Activated T-cell treated with anti-CD3 and anti-CD28 coated beads, Interleukin-2, amount 50 U/mL, for 4 hours (primary cell): ENCODE results near the gene PSMB11. TPM values are rescaled to one million over a fixed set of nuclear protein-coding genes. Genes with fewer than 3 reads are reported as not detected.

Experiments
- ATAC-seq, 2 donors: fragments of 200-7000 bp; cut with Tn5 transposase; one replicate each; pipeline ENCODE4 v1.10.0; 2021
- DNase-seq: peaks from one replicate; pipeline ENCODE4 v3.0.0-alpha.2; 2020
- H3K27me3 Mint-ChIP-seq: one replicate; pipeline ENCODE4 v1.8.0; 2021; ENCODE audit warnings: low read depth, mixed read lengths
- H3K36me3 Mint-ChIP-seq: one replicate; pipeline ENCODE4 v1.8.0; 2022; ENCODE audit warnings: mixed read lengths; ENCODE audit not compliant: insufficient read depth
- H3K4me1 Mint-ChIP-seq: one replicate; pipeline ENCODE4 v1.8.0; 2021; ENCODE audit warnings: low read depth, mixed read lengths
- H3K4me3 Mint-ChIP-seq: one replicate; pipeline ENCODE4 v1.8.0; 2021; ENCODE audit warnings: mild to moderate bottlenecking, moderate library complexity, mixed read lengths
- H3K9me3 Mint-ChIP-seq: one replicate; pipeline ENCODE4 v1.8.0; 2021; ENCODE audit warnings: mixed read lengths
- total RNA-seq, 3 donors: library from RNA; stranded (reverse); gene quantifications; one replicate each; pipeline ENCODE4 v1.2.1, GENCODE V29; 2021

PSMB11 gene
- total RNA-seq, 3 donors from 2014 or later, result not detected

GRCh38 chr14:23089498-23090253 lies 47.7 kb downstream of the PSMB11 start:
- H3K9me3 Mint-ChIP-seq, result no peaks in the 10 kb centered on the region
- H3K4me3 Mint-ChIP-seq, result no peak overlapping the region
- peaks cover 63% of the 10 kb centered on the region for H3K4me1 Mint-ChIP-seq
- no peaks in the 10 kb centered on the region for H3K27me3 Mint-ChIP-seq
- DNase-seq (no peak), ATAC-seq (no peak)
- peaks cover 47% of the 10 kb centered on the region for H3K36me3 Mint-ChIP-seq

DNA sequence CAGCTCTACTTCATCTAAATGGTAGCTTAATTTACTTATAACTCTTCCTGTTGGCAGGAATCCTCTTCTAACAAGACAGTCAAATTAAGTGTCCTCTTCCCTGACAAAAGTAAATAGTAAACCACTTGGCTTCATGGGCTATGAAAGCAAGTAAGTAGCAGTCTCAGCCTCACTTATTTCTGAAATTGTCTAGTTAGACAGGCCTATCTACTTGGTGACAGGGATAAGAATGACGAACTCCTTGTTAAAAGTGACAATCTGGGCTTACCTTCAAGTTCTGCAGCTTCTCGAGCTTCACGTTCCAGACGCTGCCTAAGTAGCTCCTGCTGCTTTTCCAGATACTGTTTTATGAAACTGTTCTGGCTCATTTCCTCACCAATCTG lies 48.2 kb downstream of the PSMB11 start:
- Mint-ChIP-seq H3K27me3 (no peaks in the 10 kb centered on the region), H3K9me3 (no peaks in the 10 kb centered on the region), H3K4me1 (peaks cover 57% of the 10 kb centered on the region), H3K4me3 (no peak overlapping the region), H3K36me3 (peaks cover 45% of the 10 kb centered on the region)
- DNase-seq (no peak), ATAC-seq (no peak)

DNA sequence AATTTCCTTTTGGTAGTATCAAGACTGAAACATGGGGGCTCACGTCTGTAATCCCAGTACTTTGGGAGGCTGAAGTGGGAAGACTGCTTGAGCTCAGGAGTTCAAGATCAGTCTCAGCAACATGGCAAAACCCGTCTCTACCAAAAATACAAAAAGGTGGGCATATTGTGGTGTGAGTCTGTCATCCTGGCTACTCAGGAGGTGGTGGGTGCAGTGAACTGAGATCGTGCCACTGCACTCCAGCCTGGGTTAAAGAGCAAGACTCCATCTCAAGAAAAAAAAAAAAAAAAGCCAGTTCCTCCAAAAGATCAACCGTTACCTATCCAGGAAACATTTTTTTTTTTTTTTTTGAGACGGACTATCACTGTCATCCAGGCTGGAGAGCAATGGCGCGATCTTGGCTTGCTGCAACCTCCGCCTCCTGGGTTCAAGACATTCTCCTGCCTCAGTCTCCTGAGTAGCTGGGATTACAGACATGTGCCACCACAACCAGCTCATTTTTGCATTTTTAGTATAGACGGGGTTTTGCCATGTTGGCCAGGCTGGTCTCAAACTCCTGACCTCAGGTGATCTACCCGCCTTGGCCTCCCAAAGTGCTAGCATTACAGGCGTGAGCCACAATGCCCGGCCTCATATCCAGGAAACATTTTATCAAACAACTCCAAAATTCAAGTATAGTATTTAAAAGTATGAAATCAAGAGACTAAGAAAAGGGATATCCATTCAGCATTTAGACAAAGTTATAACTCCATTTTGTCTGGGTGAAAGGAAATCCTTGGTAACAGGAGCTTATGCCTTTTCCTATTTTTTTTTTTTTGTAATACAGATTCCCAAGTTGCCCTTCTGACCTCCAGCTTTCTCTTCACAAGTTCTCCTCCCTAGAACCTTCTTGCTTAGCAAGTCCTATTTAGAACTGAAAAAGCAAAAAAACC lies 49.5 kb downstream of the PSMB11 start:
- no peak overlapping the region for H3K4me3 Mint-ChIP-seq
- H3K4me1 Mint-ChIP-seq, result peaks cover 48% of the 10 kb centered on the region
- no peaks in the 10 kb centered on the region for H3K27me3 Mint-ChIP-seq
- DNase-seq, result no peak
- H3K9me3 Mint-ChIP-seq, result no peaks in the 10 kb centered on the region
- peaks cover 36% of the 10 kb centered on the region for H3K36me3 Mint-ChIP-seq
- ATAC-seq, result no peak

DNA sequence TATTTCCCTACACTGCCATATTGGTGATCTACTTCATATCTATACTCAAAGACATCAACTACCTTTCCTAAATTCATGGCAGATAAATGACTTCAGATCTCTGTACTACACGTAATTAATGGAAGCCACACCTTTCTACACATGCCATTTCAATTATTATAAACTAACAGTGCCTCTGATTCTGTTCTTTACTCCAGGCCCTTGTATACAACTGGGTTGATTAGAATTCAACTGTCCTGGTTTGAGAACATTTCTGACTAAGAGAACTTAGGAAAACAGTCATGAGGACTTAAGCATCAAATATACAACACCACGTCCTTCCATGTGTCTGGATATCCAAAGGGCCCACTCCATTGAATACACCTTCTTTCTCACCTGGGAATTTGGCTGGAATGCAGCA lies 51.1 kb downstream of the PSMB11 start:
- ATAC-seq (no peak), DNase-seq (no peak)
- Mint-ChIP-seq H3K4me1 (peaks cover 51% of the 10 kb centered on the region), H3K27me3 (no peaks in the 10 kb centered on the region), H3K4me3 (no peak overlapping the region), H3K9me3 (no peaks in the 10 kb centered on the region), H3K36me3 (peaks cover 32% of the 10 kb centered on the region)

- peaks cover 52% of the 10 kb centered on the region for H3K4me1 Mint-ChIP-seq
- DNase-seq, result no peak
- H3K4me3 Mint-ChIP-seq, result no peak overlapping the region
- peaks cover 33% of the 10 kb centered on the region for H3K36me3 Mint-ChIP-seq
- no peak for ATAC-seq
- no peaks in the 10 kb centered on the region for H3K27me3 Mint-ChIP-seq
- no peaks in the 10 kb centered on the region for H3K9me3 Mint-ChIP-seq
Measured at GRCh38 chr14:23093526-23093925, 51.5 kb downstream of the PSMB11 start.

Other genes starting within 250 kb of the PSMB11 start
- under 1 TPM; 0.16 to 0.51 (median 0.19) TPM for gene SLC7A7, start 226.8 kb upstream of the PSMB11 start, total RNA-seq
- 100 to 1,000 TPM; 247 to 250 (median 249) TPM for gene MRPL52, start 212.3 kb upstream of the PSMB11 start, total RNA-seq
- gene MMP14, start 205.6 kb upstream of the PSMB11 start, total RNA-seq, result 1 to 10 TPM in 2 of 3 donors, under 1 TPM in 1; 0.76 to 1.6 (median 1.2) TPM
- gene LRP10, start 170.5 kb upstream of the PSMB11 start, total RNA-seq, result 10 to 100 TPM; 19.3 to 33.7 (median 26.2) TPM
- gene REM2, start 159.0 kb upstream of the PSMB11 start, total RNA-seq, result under 1 TPM; 0.13 to 0.27 (median 0.15) TPM
- 10 to 100 TPM; 80.4 to 90.4 (median 82.5) TPM for gene RBM23, start 123.1 kb upstream of the PSMB11 start, total RNA-seq
- gene PRMT5, start 112.8 kb upstream of the PSMB11 start, total RNA-seq, result 100 to 1,000 TPM; 256 to 289 (median 263) TPM
- 10 to 100 TPM; 28.8 to 39.7 (median 38.5) TPM for gene HAUS4, start 85.1 kb upstream of the PSMB11 start, total RNA-seq
- gene AJUBA, start 59.7 kb upstream of the PSMB11 start, total RNA-seq, result 1 to 10 TPM; 2.0 to 3.8 (median 2.6) TPM
- 1 to 10 TPM; 3.6 to 5.4 (median 5.1) TPM for gene C14orf93, start 32.1 kb upstream of the PSMB11 start, total RNA-seq
- gene PSMB5, start 7.3 kb upstream of the PSMB11 start, total RNA-seq, result 100 to 1,000 TPM; 220 to 231 (median 227) TPM
- gene CDH24, start 15.3 kb downstream of the PSMB11 start, total RNA-seq, result under 1 TPM; 0.51 to 0.87 (median 0.65) TPM
- gene ACIN1, start 52.9 kb downstream of the PSMB11 start, total RNA-seq, result 100 to 1,000 TPM; 195 to 200 (median 196) TPM
- 10 to 100 TPM; 34.6 to 39.9 (median 36.9) TPM for gene C14orf119, start 53.3 kb downstream of the PSMB11 start, total RNA-seq
- not detected for gene CIROP, start 62.8 kb downstream of the PSMB11 start, total RNA-seq
- gene CEBPE, start 77.0 kb downstream of the PSMB11 start, total RNA-seq, result not detected
- gene SLC7A8, start 141.4 kb downstream of the PSMB11 start, total RNA-seq, result 1 to 10 TPM in 2 of 3 donors, under 1 TPM in 1; 0.81 to 1.5 (median 1.4) TPM
- gene RNF212B, start 195.7 kb downstream of the PSMB11 start, total RNA-seq, result not detected
- gene HOMEZ, start 243.9 kb downstream of the PSMB11 start, total RNA-seq, result 1 to 10 TPM; 5.8 to 8.4 (median 8.1) TPM